ENCODE data around the gene PTPN13.

Gene PTPN13

GRCh38 chr4:86856896-86857295, 262.8 kb downstream of the PTPN13 start:
- Histone ChIP-seq H3K27ac (ENCODE audit: poor library complexity, severe bottlenecking) (peak overlapping the region; percentile 45), H3K4me1 (ENCODE audit: insufficient read depth, poor library complexity, severe bottlenecking) (peaks cover 29% of the 10 kb centered on the region), H3K9me3 (ENCODE audit: severe bottlenecking) (no peaks in the 10 kb centered on the region), H3K4me3 (ENCODE audit: severe bottlenecking) (no peak overlapping the region), H3K27me3 (ENCODE audit: insufficient read depth, poor library complexity, severe bottlenecking) (no peaks in the 10 kb centered on the region), H3K36me3 (ENCODE audit: low read depth) (no peaks in the 10 kb centered on the region)
- TF ChIP-seq CTCF (IDR thresholded peaks at IDR 0.05; ENCODE audit: poor library complexity, severe bottlenecking): no peak
- DNase-seq (ENCODE audit: low spot score): no peak
- no peak for ATAC-seq (ENCODE audit: low read depth)

DNA sequence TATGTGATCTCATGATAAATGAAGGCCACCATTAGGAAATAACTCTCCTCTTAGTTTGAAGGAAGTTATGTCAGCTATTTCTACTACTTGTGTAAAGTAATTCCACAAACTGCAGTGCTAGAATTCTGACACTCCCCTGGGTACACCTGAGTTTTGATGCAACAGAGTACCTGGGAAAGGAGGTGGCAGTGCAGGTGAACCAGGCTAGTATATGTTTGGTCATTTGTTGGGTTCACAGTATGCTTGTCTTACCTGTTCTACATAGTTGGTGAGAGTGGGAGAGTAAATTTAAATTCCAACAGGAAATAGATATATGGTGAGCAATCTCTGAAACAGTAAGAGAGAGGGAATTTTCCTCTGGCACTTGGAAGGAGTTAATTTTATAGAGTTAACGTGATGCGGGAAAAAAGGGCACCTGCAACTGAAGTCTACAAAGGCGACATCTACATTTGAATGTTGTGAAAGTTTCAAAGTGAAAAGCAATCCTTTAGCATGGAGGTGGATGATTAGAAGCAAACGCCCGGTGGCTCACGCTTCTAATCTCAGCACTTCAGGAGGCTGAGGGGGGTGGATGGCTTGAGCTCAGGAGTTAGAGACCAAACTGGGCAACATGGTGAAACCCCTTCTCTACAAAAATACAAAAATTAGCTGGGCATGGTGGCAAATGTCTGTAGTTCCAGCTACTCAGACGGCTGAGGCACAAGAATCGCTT, 263.4 kb downstream of the PTPN13 start:
- Histone ChIP-seq H3K4me3 (ENCODE audit: severe bottlenecking) (no peak overlapping the region), H3K36me3 (ENCODE audit: low read depth) (no peaks in the 10 kb centered on the region), H3K27ac (ENCODE audit: poor library complexity, severe bottlenecking) (peak overlapping the region; percentile 45), H3K4me1 (ENCODE audit: insufficient read depth, poor library complexity, severe bottlenecking) (peaks cover 29% of the 10 kb centered on the region), H3K9me3 (ENCODE audit: severe bottlenecking) (no peaks in the 10 kb centered on the region), H3K27me3 (ENCODE audit: insufficient read depth, poor library complexity, severe bottlenecking) (no peaks in the 10 kb centered on the region)
- DNase-seq (ENCODE audit: low spot score): no peak
- peak; percentile 68 for ATAC-seq (ENCODE audit: low read depth)
- no peak for TF ChIP-seq CTCF (IDR thresholded peaks at IDR 0.05; ENCODE audit: poor library complexity, severe bottlenecking)

Measured in RWPE2 (cell line).